ENCODE results near the gene RSRC1.
"Not testable (repeated sequence)": the region's sequence is repeated elsewhere in the genome, so short reads cannot be mapped to it uniquely, and the experiment has no call there.

The RSRC1 gene

DNA sequence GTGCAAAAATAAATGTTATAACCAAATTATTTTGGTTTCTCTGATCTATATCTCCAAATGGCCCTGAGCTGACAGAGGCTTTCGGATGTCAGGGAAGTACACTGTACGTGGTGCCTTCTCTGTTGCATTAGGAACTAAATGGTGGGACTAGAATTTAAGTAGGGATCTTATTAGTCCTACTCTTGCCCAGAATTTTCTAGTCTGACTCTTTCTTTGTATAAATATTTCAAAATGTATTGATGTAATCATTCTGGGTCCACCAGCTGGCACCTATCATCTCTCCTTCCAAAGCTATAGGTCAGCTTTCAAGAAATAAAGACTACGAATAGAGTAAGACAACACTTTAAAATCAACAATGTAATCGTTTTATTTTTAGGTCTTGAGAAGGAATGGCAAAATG, 438.8 kb downstream of the RSRC1 start:
- Histone ChIP-seq H3K4me2 (ENCODE audit: low read length) (no peak overlapping the region), H3K27me3 (ENCODE audit: control insufficient read depth, insufficient read depth, low read length) (no peaks in the 10 kb centered on the region), H2AFZ (no peak overlapping the region), H3K79me2 (no peaks in the 10 kb centered on the region), H3K4me3 (ENCODE audit: low read depth, low read length) (no peak overlapping the region), H3K9me3 (ENCODE audit: control insufficient read depth, low read length) (no peaks in the 10 kb centered on the region), H3K9ac (no peak overlapping the region), H3K36me3 (ENCODE audit: control insufficient read depth, insufficient read depth, low read length) (no peaks in the 10 kb centered on the region), H3K4me1 (no peaks in the 10 kb centered on the region), H3K27ac (no peak overlapping the region)
- TF ChIP-seq, protein P1, sequence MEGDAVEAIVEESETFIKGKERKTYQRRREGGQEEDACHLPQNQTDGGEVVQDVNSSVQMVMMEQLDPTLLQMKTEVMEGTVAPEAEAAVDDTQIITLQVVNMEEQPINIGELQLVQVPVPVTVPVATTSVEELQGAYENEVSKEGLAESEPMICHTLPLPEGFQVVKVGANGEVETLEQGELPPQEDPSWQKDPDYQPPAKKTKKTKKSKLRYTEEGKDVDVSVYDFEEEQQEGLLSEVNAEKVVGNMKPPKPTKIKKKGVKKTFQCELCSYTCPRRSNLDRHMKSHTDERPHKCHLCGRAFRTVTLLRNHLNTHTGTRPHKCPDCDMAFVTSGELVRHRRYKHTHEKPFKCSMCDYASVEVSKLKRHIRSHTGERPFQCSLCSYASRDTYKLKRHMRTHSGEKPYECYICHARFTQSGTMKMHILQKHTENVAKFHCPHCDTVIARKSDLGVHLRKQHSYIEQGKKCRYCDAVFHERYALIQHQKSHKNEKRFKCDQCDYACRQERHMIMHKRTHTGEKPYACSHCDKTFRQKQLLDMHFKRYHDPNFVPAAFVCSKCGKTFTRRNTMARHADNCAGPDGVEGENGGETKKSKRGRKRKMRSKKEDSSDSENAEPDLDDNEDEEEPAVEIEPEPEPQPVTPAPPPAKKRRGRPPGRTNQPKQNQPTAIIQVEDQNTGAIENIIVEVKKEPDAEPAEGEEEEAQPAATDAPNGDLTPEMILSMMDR (IDR thresholded peaks at IDR 0.05) = no peak

DNA sequence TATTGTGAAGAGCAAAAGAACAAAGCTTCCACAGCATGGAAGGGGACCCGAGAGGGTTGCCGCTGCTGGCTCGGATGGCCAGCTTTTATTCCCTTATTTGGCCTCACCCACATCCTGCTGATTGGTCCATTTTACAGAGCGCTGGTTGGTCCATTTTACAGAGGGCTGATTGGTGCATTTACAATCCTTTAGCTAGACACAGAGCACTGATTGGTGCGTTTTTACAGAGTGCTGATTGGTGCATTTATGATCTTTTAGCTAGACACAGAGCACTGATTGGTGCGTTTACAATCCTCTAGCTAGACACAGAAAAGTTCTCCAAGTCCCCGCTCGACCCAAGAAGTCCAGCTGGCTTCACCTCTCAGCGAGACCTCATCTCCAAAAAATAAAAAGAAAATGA, 440.0 kb downstream of the RSRC1 start:
- not testable (repeated sequence) for H3K79me2 ChIP-seq

DNA sequence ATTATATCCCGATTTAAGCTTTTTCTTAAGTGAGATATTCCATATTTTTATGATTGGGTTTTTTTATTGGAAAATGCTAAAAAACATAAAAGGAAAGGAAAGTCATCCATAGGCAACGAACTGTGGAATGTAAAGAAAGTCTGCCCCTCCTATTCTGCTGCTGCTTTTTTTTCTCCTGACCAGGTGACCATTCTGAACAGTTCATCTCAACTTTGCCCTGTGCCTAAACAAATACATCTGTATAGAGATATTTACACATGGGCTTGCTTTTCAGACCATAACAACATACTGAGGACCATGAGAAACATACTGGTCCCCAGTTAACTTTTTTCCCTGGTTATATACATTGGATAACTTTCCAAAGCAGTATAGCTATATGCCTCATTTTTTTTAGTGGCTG, 442.2 kb downstream of the RSRC1 start:
- no peaks in the 10 kb centered on the region for H3K9me3 ChIP-seq (ENCODE audit: control insufficient read depth, low read length)
- H3K4me2 ChIP-seq (ENCODE audit: low read length) = no peak overlapping the region
- no peaks in the 10 kb centered on the region for H3K79me2 ChIP-seq
- no peak overlapping the region for H2AFZ ChIP-seq
- no peaks in the 10 kb centered on the region for H3K4me1 ChIP-seq
- no peak overlapping the region for H3K4me3 ChIP-seq (ENCODE audit: low read depth, low read length)
- no peaks in the 10 kb centered on the region for H3K27me3 ChIP-seq (ENCODE audit: control insufficient read depth, insufficient read depth, low read length)
- TF ChIP-seq, protein P1 (IDR thresholded peaks at IDR 0.05) = no peak
- H3K27ac ChIP-seq = no peak overlapping the region
- no peaks in the 10 kb centered on the region for H3K36me3 ChIP-seq (ENCODE audit: control insufficient read depth, insufficient read depth, low read length)
- H3K9ac ChIP-seq = no peak overlapping the region

More for the DNA sequence above, 440.0 kb downstream of the RSRC1 start:
- H2AFZ ChIP-seq; H3K27ac ChIP-seq; H3K36me3 ChIP-seq (ENCODE audit: control insufficient read depth, insufficient read depth, low read length); H3K4me2 ChIP-seq (ENCODE audit: low read length); H3K9me3 ChIP-seq (ENCODE audit: control insufficient read depth, low read length); H3K4me1 ChIP-seq; H3K27me3 ChIP-seq (ENCODE audit: control insufficient read depth, insufficient read depth, low read length); H3K9ac ChIP-seq; H3K4me3 ChIP-seq (ENCODE audit: low read depth, low read length): not testable (repeated sequence)

DNA sequence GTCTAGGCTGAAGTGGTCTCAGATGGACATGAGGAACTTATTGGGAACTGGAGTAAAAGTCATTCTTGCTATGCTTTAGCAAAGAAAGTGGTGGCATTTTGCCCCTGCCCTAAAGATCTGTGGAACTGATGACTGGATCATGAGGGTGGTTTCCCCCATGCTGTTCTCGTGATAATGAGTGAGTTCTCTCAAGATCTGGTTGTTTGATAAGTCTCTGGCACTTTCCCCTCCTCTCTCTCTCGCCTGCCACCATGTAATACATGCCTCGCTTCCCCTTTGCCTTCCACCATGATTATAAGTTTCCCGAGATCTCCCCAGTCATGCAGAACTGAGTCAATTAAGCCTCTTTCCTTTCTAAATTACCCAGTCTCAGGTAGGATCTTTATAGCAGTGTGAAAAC, 449.6 kb downstream of the RSRC1 start:
- Histone ChIP-seq H3K9me3 (ENCODE audit: control insufficient read depth, low read length) (no peaks in the 10 kb centered on the region), H3K4me1 (no peaks in the 10 kb centered on the region), H3K27ac (no peak overlapping the region), H3K79me2 (no peaks in the 10 kb centered on the region), H3K27me3 (ENCODE audit: control insufficient read depth, insufficient read depth, low read length) (no peaks in the 10 kb centered on the region), H3K4me2 (ENCODE audit: low read length) (no peak overlapping the region), H3K4me3 (ENCODE audit: low read depth, low read length) (no peak overlapping the region), H2AFZ (no peak overlapping the region), H3K36me3 (ENCODE audit: control insufficient read depth, insufficient read depth, low read length) (no peaks in the 10 kb centered on the region), H3K9ac (no peak overlapping the region)
- TF ChIP-seq, protein P1 (IDR thresholded peaks at IDR 0.05) = no peak

DNA sequence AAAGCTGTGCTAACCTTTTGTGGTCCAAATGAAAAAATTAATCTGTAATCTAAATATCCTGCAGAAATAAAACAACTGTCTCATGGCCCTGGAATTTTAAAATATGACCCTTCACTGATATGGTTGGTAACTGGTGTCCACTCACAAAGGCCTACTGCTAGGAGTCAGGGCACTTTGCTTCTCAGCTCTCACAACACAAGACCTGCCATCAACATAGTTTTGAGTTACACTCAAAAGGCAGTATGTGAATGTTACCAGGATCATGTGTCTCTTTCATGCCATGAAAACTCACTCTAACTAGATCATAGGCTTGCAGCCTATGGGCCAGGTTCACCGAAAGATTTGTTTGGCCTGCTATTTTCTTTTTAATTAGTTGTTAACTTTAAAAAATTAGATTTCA, 451.1 kb downstream of the RSRC1 start:
- no peak overlapping the region for H3K27ac ChIP-seq
- no peak overlapping the region for H2AFZ ChIP-seq
- H3K4me3 ChIP-seq (ENCODE audit: low read depth, low read length) = no peak overlapping the region
- no peaks in the 10 kb centered on the region for H3K27me3 ChIP-seq (ENCODE audit: control insufficient read depth, insufficient read depth, low read length)
- H3K79me2 ChIP-seq = no peaks in the 10 kb centered on the region
- H3K9me3 ChIP-seq (ENCODE audit: control insufficient read depth, low read length) = no peaks in the 10 kb centered on the region
- no peaks in the 10 kb centered on the region for H3K4me1 ChIP-seq
- TF ChIP-seq, protein P1 (IDR thresholded peaks at IDR 0.05) = no peak
- H3K4me2 ChIP-seq (ENCODE audit: low read length) = no peak overlapping the region
- no peaks in the 10 kb centered on the region for H3K36me3 ChIP-seq (ENCODE audit: control insufficient read depth, insufficient read depth, low read length)
- H3K9ac ChIP-seq = no peak overlapping the region

Measured in parathyroid adenoma (tissue), 2 donors.